Measurements from ENCODE around the gene EPHB1. TPM values are rescaled to one million over a fixed set of nuclear protein-coding genes. Genes with fewer than 3 reads are reported as not detected.

The EPHB1 gene
- total and polyA plus RNA-seq, 9 donors = 3.5 to 53.4 (median 34.4) TPM

GRCh38 chr3:135191708-135192107 is 396.6 kb downstream of the EPHB1 start:
- Histone ChIP-seq H3K36me3 (ENCODE audit: control insufficient read depth, insufficient read depth, low read length) (no peaks in the 10 kb centered on the region), H3K4me1 (ENCODE audit: control insufficient read depth, insufficient read depth, low read length) (no peaks in the 10 kb centered on the region), H3K27ac (ENCODE audit: low read length) (no peak overlapping the region), H3K27me3 (ENCODE audit: control insufficient read depth, insufficient read depth, low read length) (no peaks in the 10 kb centered on the region), H3K4me3 (ENCODE audit: low read length) (no peak overlapping the region), H3K9me3 (replicated peaks; ENCODE audit: control insufficient read depth, low read depth, low read length) (no peaks in the 10 kb centered on the region)
- DNase-seq = no peak
- WGBS (ENCODE audit: insufficient coverage) = 28% methylated on average over 3 of the region's 4 CpGs

- H3K4me1 ChIP-seq (ENCODE audit: control insufficient read depth, insufficient read depth, low read length) = no peaks in the 10 kb centered on the region
- H3K4me3 ChIP-seq (ENCODE audit: low read length) = no peak overlapping the region
- no peaks in the 10 kb centered on the region for H3K27me3 ChIP-seq (ENCODE audit: control insufficient read depth, insufficient read depth, low read length)
- H3K27ac ChIP-seq (ENCODE audit: low read length) = no peak overlapping the region
- no peaks in the 10 kb centered on the region for H3K36me3 ChIP-seq (ENCODE audit: control insufficient read depth, insufficient read depth, low read length)
- WGBS (ENCODE audit: insufficient coverage) = 83% methylated on average over 2 of the region's 3 CpGs
- no peak for DNase-seq
- no peaks in the 10 kb centered on the region for H3K9me3 ChIP-seq (replicated peaks; ENCODE audit: control insufficient read depth, low read depth, low read length)
These were observed 397.9 kb downstream of the EPHB1 start for GRCh38 chr3:135192929-135193328.

DNA sequence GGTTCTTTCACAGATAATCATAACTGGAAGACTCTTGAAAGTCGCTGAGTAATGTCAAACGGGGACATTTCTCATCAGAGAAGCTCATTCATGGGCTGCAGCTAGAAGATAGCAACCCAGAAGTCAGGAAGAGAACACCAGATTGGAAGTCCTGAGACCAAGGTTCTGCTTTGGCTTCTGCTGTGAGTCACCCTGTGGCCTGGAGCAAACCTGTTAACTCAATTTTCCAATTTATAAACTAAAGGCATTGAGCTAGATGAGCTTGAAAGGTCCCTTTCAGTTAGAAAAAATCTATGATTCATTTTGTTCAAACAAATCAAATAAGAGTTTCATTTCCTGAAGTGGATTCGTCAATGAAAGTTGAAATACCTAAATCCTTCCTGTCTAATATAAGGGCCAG is 402.2 kb downstream of the EPHB1 start:
- Histone ChIP-seq H3K27ac (ENCODE audit: low read length) (no peak overlapping the region), H3K27me3 (ENCODE audit: control insufficient read depth, insufficient read depth, low read length) (no peaks in the 10 kb centered on the region), H3K36me3 (ENCODE audit: control insufficient read depth, insufficient read depth, low read length) (no peaks in the 10 kb centered on the region), H3K4me3 (ENCODE audit: low read length) (no peak overlapping the region), H3K9me3 (replicated peaks; ENCODE audit: control insufficient read depth, low read depth, low read length) (no peaks in the 10 kb centered on the region), H3K4me1 (ENCODE audit: control insufficient read depth, insufficient read depth, low read length) (no peaks in the 10 kb centered on the region)
- no peak for DNase-seq
- 64% methylated on average over 2 of the region's 3 CpGs for WGBS (ENCODE audit: insufficient coverage)

DNA sequence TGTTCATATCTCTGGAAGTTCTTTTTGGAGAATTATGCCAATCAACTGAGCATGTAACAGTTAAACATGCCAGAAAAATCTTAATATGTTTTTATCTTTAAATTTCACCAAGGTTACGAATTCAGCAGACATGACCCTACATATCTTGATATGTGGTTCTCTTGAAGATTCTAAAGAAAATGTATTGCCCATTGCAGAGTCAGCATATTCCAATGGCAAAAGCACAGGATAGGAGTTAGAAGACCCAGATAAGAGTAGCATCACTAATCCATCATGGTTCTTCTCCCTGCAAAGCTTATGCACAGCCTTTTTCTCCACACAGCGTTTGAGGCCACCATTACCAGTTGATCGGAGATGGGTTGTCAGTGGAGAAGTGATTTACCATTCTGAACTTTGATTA is 402.8 kb downstream of the EPHB1 start:
- Histone ChIP-seq H3K27me3 (ENCODE audit: control insufficient read depth, insufficient read depth, low read length) (no peaks in the 10 kb centered on the region), H3K36me3 (ENCODE audit: control insufficient read depth, insufficient read depth, low read length) (no peaks in the 10 kb centered on the region), H3K4me3 (ENCODE audit: low read length) (no peak overlapping the region), H3K4me1 (ENCODE audit: control insufficient read depth, insufficient read depth, low read length) (no peaks in the 10 kb centered on the region), H3K9me3 (replicated peaks; ENCODE audit: control insufficient read depth, low read depth, low read length) (no peaks in the 10 kb centered on the region), H3K27ac (ENCODE audit: low read length) (no peak overlapping the region)
- WGBS (ENCODE audit: insufficient coverage) = no CpG with 5 or more reads among the region's 3 CpGs
- no peak for DNase-seq

- Histone ChIP-seq H3K27me3 (ENCODE audit: control insufficient read depth, insufficient read depth, low read length) (no peaks in the 10 kb centered on the region), H3K4me3 (ENCODE audit: low read length) (no peak overlapping the region), H3K9me3 (replicated peaks; ENCODE audit: control insufficient read depth, low read depth, low read length) (no peaks in the 10 kb centered on the region), H3K27ac (ENCODE audit: low read length) (no peak overlapping the region), H3K36me3 (ENCODE audit: control insufficient read depth, insufficient read depth, low read length) (no peaks in the 10 kb centered on the region), H3K4me1 (ENCODE audit: control insufficient read depth, insufficient read depth, low read length) (no peaks in the 10 kb centered on the region)
- no peak for DNase-seq
- WGBS (ENCODE audit: insufficient coverage) = no CpG with 5 or more reads among the region's 2 CpGs
These were observed 404.1 kb downstream of the EPHB1 start for GRCh38 chr3:135199137-135199536.

- Histone ChIP-seq H3K27me3 (ENCODE audit: control insufficient read depth, insufficient read depth, low read length) (no peaks in the 10 kb centered on the region), H3K27ac (ENCODE audit: low read length) (no peak overlapping the region), H3K36me3 (ENCODE audit: control insufficient read depth, insufficient read depth, low read length) (no peaks in the 10 kb centered on the region), H3K4me3 (ENCODE audit: low read length) (no peak overlapping the region), H3K4me1 (ENCODE audit: control insufficient read depth, insufficient read depth, low read length) (no peaks in the 10 kb centered on the region), H3K9me3 (replicated peaks; ENCODE audit: control insufficient read depth, low read depth, low read length) (no peaks in the 10 kb centered on the region)
- whole genome bisulfite sequencing (ENCODE audit: insufficient coverage) = 100% methylated on average over 1 of the region's 3 CpGs
- DNase-seq = no peak
These were observed 408.0 kb downstream of the EPHB1 start for GRCh38 chr3:135203026-135203425.

GRCh38 chr3:135213213-135213612 is 418.2 kb downstream of the EPHB1 start:
- H3K27me3 ChIP-seq (ENCODE audit: control insufficient read depth, insufficient read depth, low read length) = no peaks in the 10 kb centered on the region
- H3K27ac ChIP-seq (ENCODE audit: low read length) = no peak overlapping the region
- H3K36me3 ChIP-seq (ENCODE audit: control insufficient read depth, insufficient read depth, low read length) = no peaks in the 10 kb centered on the region
- H3K4me1 ChIP-seq (ENCODE audit: control insufficient read depth, insufficient read depth, low read length) = peaks cover 12% of the 10 kb centered on the region
- no peak for DNase-seq
- no peak overlapping the region for H3K4me3 ChIP-seq (ENCODE audit: low read length)
- 55% methylated on average over 2 of the region's 5 CpGs for WGBS (ENCODE audit: insufficient coverage)
- no peaks in the 10 kb centered on the region for H3K9me3 ChIP-seq (replicated peaks; ENCODE audit: control insufficient read depth, low read depth, low read length)

DNA sequence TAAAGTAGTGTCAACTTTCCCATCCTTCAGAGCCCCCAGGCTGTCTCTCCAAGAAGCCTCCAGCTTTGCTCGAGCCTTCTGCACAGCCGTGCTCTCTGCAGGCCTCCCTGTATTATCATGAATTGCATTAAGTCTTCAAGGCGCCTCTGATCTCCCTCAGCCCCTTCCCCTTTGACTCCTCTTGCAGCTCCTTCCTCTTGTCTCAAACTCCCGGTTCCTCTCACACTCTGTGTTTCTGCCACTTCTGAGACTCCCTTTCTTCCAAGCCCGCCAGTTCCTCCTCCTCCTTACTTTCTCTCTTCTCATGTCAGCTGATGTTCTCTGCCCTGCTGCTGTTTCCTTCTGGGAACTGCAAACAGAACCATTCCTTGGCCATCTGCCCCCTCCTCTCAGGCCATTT is 418.8 kb downstream of the EPHB1 start:
- Histone ChIP-seq H3K9me3 (replicated peaks; ENCODE audit: control insufficient read depth, low read depth, low read length) (no peaks in the 10 kb centered on the region), H3K4me1 (ENCODE audit: control insufficient read depth, insufficient read depth, low read length) (peaks cover 14% of the 10 kb centered on the region), H3K36me3 (ENCODE audit: control insufficient read depth, insufficient read depth, low read length) (no peaks in the 10 kb centered on the region), H3K4me3 (ENCODE audit: low read length) (no peak overlapping the region), H3K27ac (ENCODE audit: low read length) (no peak overlapping the region), H3K27me3 (ENCODE audit: control insufficient read depth, insufficient read depth, low read length) (no peaks in the 10 kb centered on the region)
- WGBS (ENCODE audit: insufficient coverage) = 29% methylated on average over 5 of the region's 5 CpGs
- DNase-seq = no peak

DNA sequence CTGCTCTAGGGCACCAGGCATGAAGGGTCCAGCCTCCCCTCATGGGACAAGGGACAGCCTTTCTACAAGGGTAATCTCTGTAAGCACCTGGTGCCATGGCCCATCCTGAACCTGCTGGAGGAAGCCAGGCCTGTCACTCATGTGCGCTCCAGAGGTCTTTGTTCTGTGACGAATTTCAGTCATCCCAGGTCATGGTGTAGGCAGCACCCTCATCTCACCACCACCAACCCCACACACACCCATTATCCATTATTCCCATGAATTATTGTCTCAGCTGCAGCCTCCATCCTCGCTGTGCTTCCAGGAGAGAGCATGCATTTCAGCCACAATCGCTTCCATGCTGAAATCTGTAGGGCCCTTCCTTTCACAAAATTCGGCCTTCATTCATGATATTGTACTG is 419.3 kb downstream of the EPHB1 start:
- H3K9me3 ChIP-seq (replicated peaks; ENCODE audit: control insufficient read depth, low read depth, low read length) = no peaks in the 10 kb centered on the region
- no peaks in the 10 kb centered on the region for H3K36me3 ChIP-seq (ENCODE audit: control insufficient read depth, insufficient read depth, low read length)
- no peaks in the 10 kb centered on the region for H3K27me3 ChIP-seq (ENCODE audit: control insufficient read depth, insufficient read depth, low read length)
- no peak for DNase-seq
- WGBS (ENCODE audit: insufficient coverage) = 95% methylated on average over 4 of the region's 5 CpGs
- no peak overlapping the region for H3K4me3 ChIP-seq (ENCODE audit: low read length)
- H3K4me1 ChIP-seq (ENCODE audit: control insufficient read depth, insufficient read depth, low read length) = peaks cover 17% of the 10 kb centered on the region
- H3K27ac ChIP-seq (ENCODE audit: low read length) = no peak overlapping the region

- H3K9me3 ChIP-seq (replicated peaks; ENCODE audit: control insufficient read depth, low read depth, low read length) = no peaks in the 10 kb centered on the region
- no peaks in the 10 kb centered on the region for H3K27me3 ChIP-seq (ENCODE audit: control insufficient read depth, insufficient read depth, low read length)
- no peaks in the 10 kb centered on the region for H3K36me3 ChIP-seq (ENCODE audit: control insufficient read depth, insufficient read depth, low read length)
- no peak overlapping the region for H3K27ac ChIP-seq (ENCODE audit: low read length)
- WGBS (ENCODE audit: insufficient coverage) = 86% methylated on average over 4 of the region's 6 CpGs
- H3K4me3 ChIP-seq (ENCODE audit: low read length) = no peak overlapping the region
- H3K4me1 ChIP-seq (ENCODE audit: control insufficient read depth, insufficient read depth, low read length) = peaks cover 17% of the 10 kb centered on the region
- no peak for DNase-seq
These were observed 420.5 kb downstream of the EPHB1 start for GRCh38 chr3:135215516-135215915.

DNA sequence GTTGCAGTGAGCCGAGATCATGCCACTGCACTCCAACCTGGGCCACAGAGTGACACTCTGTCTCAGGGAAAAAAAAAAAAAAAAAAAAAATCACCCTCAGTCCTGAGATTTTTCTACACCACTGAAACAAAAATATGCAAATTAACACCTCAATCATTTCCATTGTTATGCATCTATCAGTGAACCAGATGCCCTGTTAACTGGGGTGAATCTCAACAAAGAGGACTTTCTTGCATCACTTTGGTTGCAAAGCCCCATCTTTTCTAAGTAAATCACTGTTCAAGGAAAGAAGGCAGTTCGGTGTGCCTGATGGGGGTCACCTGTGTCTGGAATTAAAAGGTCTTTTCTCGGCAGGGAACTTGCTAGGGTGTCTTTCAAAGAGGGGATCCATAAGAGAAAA is 421.6 kb downstream of the EPHB1 start:
- H3K4me1 ChIP-seq (ENCODE audit: control insufficient read depth, insufficient read depth, low read length) = peaks cover 17% of the 10 kb centered on the region
- no peak overlapping the region for H3K27ac ChIP-seq (ENCODE audit: low read length)
- no peaks in the 10 kb centered on the region for H3K27me3 ChIP-seq (ENCODE audit: control insufficient read depth, insufficient read depth, low read length)
- no peaks in the 10 kb centered on the region for H3K36me3 ChIP-seq (ENCODE audit: control insufficient read depth, insufficient read depth, low read length)
- 86% methylated on average over 1 of the region's 3 CpGs for WGBS (ENCODE audit: insufficient coverage)
- no peak for DNase-seq
- no peaks in the 10 kb centered on the region for H3K9me3 ChIP-seq (replicated peaks; ENCODE audit: control insufficient read depth, low read depth, low read length)
- no peak overlapping the region for H3K4me3 ChIP-seq (ENCODE audit: low read length)
